GM12892 (cell line): ENCODE data around the gene ACADL.

ENCODE experiments used
- DNase-seq: peaks from one replicate; pipeline ENCODE4 v3.0.0; 2011; ENCODE audit not compliant: insufficient read length
- FAIRE-seq: peaks from 2 replicates; lab custom pipeline; 2011; peaks lifted over from hg19 to GRCh38; lab: Jason Lieb, UNC
- POLR2A ChIP-seq: IDR thresholded peaks from 2 replicates; pipeline ENCODE4 v1.6.1; 2011; ENCODE audit warnings: low read depth, low read length, control low read depth
- POLR2AphosphoS5 ChIP-seq: IDR thresholded peaks from 2 replicates; pipeline ENCODE4 v1.6.1; 2011; ENCODE audit warnings: low read depth, low read length, control low read depth
- TAF1 ChIP-seq: IDR thresholded peaks from 2 replicates; pipeline ENCODE4 v1.6.1; 2011; ENCODE audit warnings: low read depth, mild to moderate bottlenecking, control low read depth, low read length, borderline replicate concordance

ACADL gene

GRCh38 chr2:210159059-210159458 is 66.2 kb downstream of the ACADL start:
- no peak for TF ChIP-seq TAF1
- no peak for TF ChIP-seq POLR2A
- DNase-seq = no peak
- FAIRE-seq = no peak

- FAIRE-seq (no peak), DNase-seq (no peak)
- no peak for TF ChIP-seq POLR2AphosphoS5
- TF ChIP-seq TAF1 = no peak
- no peak for TF ChIP-seq POLR2A
These were observed 67.0 kb downstream of the ACADL start for GRCh38 chr2:210158236-210158635.

GRCh38 chr2:210157526-210157925 is 67.7 kb downstream of the ACADL start:
- TF ChIP-seq POLR2AphosphoS5 (no peak), TAF1 (no peak), POLR2A (no peak)
- FAIRE-seq (no peak), DNase-seq (no peak)

DNA sequence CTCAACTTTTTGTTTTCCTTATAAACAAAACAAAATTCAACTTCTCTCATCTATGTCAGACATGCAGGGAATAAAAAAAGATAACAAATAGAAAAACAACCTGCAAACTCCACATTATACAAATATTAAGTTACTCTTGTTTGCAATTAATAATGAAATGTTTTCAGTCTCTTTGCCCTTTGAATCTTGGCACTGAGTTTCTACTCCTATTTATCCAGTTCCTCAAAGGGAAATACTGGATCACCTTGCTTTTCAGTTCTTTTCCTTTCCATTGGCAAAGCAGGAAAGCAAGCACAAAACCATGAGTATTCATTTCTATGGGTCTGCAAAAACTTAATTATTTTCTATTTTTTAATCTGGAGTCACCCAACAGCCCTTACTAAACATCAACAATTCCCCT is 77.6 kb downstream of the ACADL start:
- no peak for FAIRE-seq
- no peak for TF ChIP-seq POLR2AphosphoS5
- TF ChIP-seq POLR2A = no peak
- no peak for TF ChIP-seq TAF1

More for the DNA sequence above, 77.6 kb downstream of the ACADL start:
- no peak for DNase-seq
